IMR-90 (cell line): ENCODE measurements around the gene ARNT2.

ENCODE experiments used
- BHLHE40 ChIP-seq: fragments of 150-350 bp; IDR thresholded peaks from 2 replicates; pipeline ENCODE4 v1.6.1; 2016; ENCODE audit warnings: mild to moderate bottlenecking, low read depth, low read length
- FOS ChIP-seq: fragments of 150-350 bp; IDR thresholded peaks from 2 replicates; pipeline ENCODE4 v1.6.1; 2016; ENCODE audit warnings: low read depth, low read length
- POLR2A ChIP-seq: IDR thresholded peaks from 2 replicates; pipeline ENCODE4 v1.6.1; 2012; ENCODE audit warnings: mild to moderate bottlenecking, low read depth, low read length
- SMC3 ChIP-seq: fragments of 150-350 bp; IDR thresholded peaks from 2 replicates; pipeline ENCODE4 v1.6.1; 2016; ENCODE audit warnings: low read depth, mild to moderate bottlenecking, antibody characterized with exemption, low read length, moderate library complexity
- TF ChIP-seq, protein P1 (sequence below): conservative IDR thresholded peaks from 2 replicates; pipeline ENCODE4 v1.5.1; 2012; ENCODE audit warnings: mild to moderate bottlenecking, low read depth, low read length, improper control_type of control experiment

DNA sequence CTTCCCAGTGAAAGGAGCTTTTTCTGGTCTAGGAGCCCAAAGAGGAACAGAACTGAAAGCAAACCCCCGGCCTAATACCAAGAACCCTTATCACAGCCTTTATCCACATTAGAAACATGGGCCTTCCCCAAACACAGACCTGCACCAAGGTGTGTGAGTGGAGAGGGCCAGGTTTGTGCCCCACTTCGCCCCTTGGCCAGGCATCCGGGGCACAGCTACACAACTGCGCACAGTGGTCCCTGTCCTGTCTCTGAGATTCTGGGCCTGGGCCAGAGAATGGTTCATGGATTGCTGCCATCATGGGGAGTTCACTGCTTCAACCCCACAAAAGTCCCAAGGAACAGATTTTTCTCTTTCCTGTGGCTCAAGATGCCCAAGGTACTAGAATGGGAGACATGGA, 165.5 kb downstream of the ARNT2 start:
- TF ChIP-seq, protein P1, sequence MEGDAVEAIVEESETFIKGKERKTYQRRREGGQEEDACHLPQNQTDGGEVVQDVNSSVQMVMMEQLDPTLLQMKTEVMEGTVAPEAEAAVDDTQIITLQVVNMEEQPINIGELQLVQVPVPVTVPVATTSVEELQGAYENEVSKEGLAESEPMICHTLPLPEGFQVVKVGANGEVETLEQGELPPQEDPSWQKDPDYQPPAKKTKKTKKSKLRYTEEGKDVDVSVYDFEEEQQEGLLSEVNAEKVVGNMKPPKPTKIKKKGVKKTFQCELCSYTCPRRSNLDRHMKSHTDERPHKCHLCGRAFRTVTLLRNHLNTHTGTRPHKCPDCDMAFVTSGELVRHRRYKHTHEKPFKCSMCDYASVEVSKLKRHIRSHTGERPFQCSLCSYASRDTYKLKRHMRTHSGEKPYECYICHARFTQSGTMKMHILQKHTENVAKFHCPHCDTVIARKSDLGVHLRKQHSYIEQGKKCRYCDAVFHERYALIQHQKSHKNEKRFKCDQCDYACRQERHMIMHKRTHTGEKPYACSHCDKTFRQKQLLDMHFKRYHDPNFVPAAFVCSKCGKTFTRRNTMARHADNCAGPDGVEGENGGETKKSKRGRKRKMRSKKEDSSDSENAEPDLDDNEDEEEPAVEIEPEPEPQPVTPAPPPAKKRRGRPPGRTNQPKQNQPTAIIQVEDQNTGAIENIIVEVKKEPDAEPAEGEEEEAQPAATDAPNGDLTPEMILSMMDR, result no peak
- TF ChIP-seq POLR2A, result no peak
- TF ChIP-seq BHLHE40, result no peak
- TF ChIP-seq SMC3, result no peak
- no peak for TF ChIP-seq FOS
